Neural cell (in vitro differentiated cells): Measurements from ENCODE around the gene GRIA3. TPM values are rescaled to one million over a fixed set of nuclear protein-coding genes. Genes with fewer than 3 reads are reported as not detected.

Source experiments
- H2AFZ ChIP-seq: fragments of 200-600, 300-800 bp; sonication (generic), shearing (Covaris generic); 2 replicates; pipeline ENCODE4 v1.6.0; 2014; ENCODE audit warnings: low read depth, mild to moderate bottlenecking, antibody characterized with exemption, low read length, moderate library complexity
- H3F3A ChIP-seq: fragments of 200-600 bp; shearing (Covaris generic); 2 replicates; pipeline ENCODE4 v1.6.1; 2016; ENCODE audit warnings: mild to moderate bottlenecking, moderate library complexity, mixed read lengths, antibody characterized with exemption, low read length; ENCODE audit not compliant: insufficient read depth, poor library complexity, severe bottlenecking
- H3K27ac ChIP-seq: fragments of 200-600, 300-800 bp; sonication (generic), shearing (Covaris generic); 2 replicates; pipeline ENCODE4 v1.5.1; 2014; ENCODE audit warnings: mild to moderate bottlenecking, low read length, moderate library complexity
- H3K27me3 ChIP-seq: fragments of 300-800, 200-600 bp; sonication (generic), shearing (Covaris generic); 2 replicates; pipeline ENCODE4 v1.6.0; 2014; ENCODE audit warnings: mild to moderate bottlenecking, low read depth, low read length, moderate library complexity; ENCODE audit not compliant: insufficient read depth
- H3K36me3 ChIP-seq: fragments of 300-800, 200-600 bp; sonication (generic), shearing (Covaris generic); 2 replicates; pipeline ENCODE4 v1.5.1; 2014; ENCODE audit warnings: mild to moderate bottlenecking, antibody characterized with exemption, low read length, moderate library complexity; ENCODE audit not compliant: insufficient read depth
- H3K4me2 ChIP-seq: fragments of 300-800, 200-600 bp; sonication (generic), shearing (Covaris generic); 2 replicates; pipeline ENCODE4 v1.6.0; 2014; ENCODE audit warnings: mild to moderate bottlenecking, low read length
- H3K4me3 ChIP-seq: fragments of 300-800, 200-600 bp; sonication (generic), shearing (Covaris generic); 2 replicates; pipeline ENCODE4 v1.5.1; 2014; ENCODE audit warnings: mild to moderate bottlenecking, low read length, moderate library complexity
- H3K79me2 ChIP-seq: fragments of 200-600 bp; shearing (Covaris generic); replicated peaks from 2 replicates; pipeline ENCODE4 v1.6.0; 2014; ENCODE audit warnings: mild to moderate bottlenecking, low read length, moderate library complexity; ENCODE audit not compliant: insufficient read depth
- H3K9ac ChIP-seq: fragments of 300-800, 200-600 bp; sonication (generic), shearing (Covaris generic); 2 replicates; pipeline ENCODE4 v1.6.1; 2016; ENCODE audit warnings: mild to moderate bottlenecking, low read length, mixed read lengths
- H3K9me2 ChIP-seq: fragments of 200-600 bp; shearing (Covaris generic); 2 replicates; pipeline ENCODE4 v1.6.1; 2016; ENCODE audit warnings: mild to moderate bottlenecking, low read length, mixed read lengths; ENCODE audit not compliant: insufficient read depth
- H3K9me3 ChIP-seq: fragments of 200-600, 300-800 bp; sonication (generic), shearing (Covaris generic); 2 replicates; pipeline ENCODE4 v1.6.1; 2016; ENCODE audit warnings: mild to moderate bottlenecking, mixed run types, low read length, moderate library complexity, mixed read lengths
- H4K20me1 ChIP-seq: fragments of 200-600 bp; shearing (Covaris generic); 2 replicates; pipeline ENCODE4 v1.6.1; 2016; ENCODE audit warnings: mild to moderate bottlenecking, mixed run types; ENCODE audit not compliant: insufficient read depth
- EP300 ChIP-seq: fragments of 450-650 bp; conservative IDR thresholded peaks from 2 replicates; pipeline ENCODE4 v1.6.1; 2014; ENCODE audit warnings: antibody characterized with exemption, mild to moderate bottlenecking, moderate library complexity; ENCODE audit not compliant: poor library complexity, severe bottlenecking
- EZH2 ChIP-seq: fragments of 200-600, 300-800 bp; shearing (Covaris generic), sonication (generic); IDR thresholded peaks from 2 replicates; pipeline ENCODE4 v1.6.1; 2014; ENCODE audit warnings: antibody characterized with exemption, low read length, borderline replicate concordance, mild to moderate bottlenecking; ENCODE audit not compliant: insufficient read depth, poor library complexity, severe bottlenecking
- MXI1 ChIP-seq: fragments of 450-650 bp; conservative IDR thresholded peaks from 2 replicates; pipeline ENCODE4 v1.6.1; 2014; ENCODE audit warnings: antibody characterized with exemption, mild to moderate bottlenecking; ENCODE audit not compliant: poor library complexity, severe bottlenecking
- POLR2AphosphoS5 ChIP-seq: IDR thresholded peaks from 2 replicates; pipeline ENCODE4 v1.6.1; 2012
- RAD21 ChIP-seq: fragments of 450-650 bp; conservative IDR thresholded peaks from 2 replicates; pipeline ENCODE4 v1.6.1; 2014; ENCODE audit warnings: antibody characterized with exemption, mild to moderate bottlenecking, moderate library complexity
- SMC3 ChIP-seq: fragments of 450-650 bp; conservative IDR thresholded peaks from 2 replicates; pipeline ENCODE4 v1.6.1; 2014; ENCODE audit warnings: antibody characterized with exemption, mild to moderate bottlenecking, moderate library complexity; ENCODE audit not compliant: poor library complexity
- TAF1 ChIP-seq: IDR thresholded peaks from 2 replicates; pipeline ENCODE4 v1.6.1; 2012; ENCODE audit warnings: low read depth
- polyA plus RNA-seq: library from polyadenylated mRNA; depleted of rRNA; stranded (reverse); fragments of >200 nt; gene quantifications from 2 replicates; pipeline ENCODE4 v1.2.3, GENCODE V29; 2014
- TF ChIP-seq, protein P1 (sequence below): fragments of 450-650 bp; IDR thresholded peaks from 2 replicates; pipeline ENCODE4 v1.5.1; 2014; ENCODE audit warnings: antibody characterized with exemption, mild to moderate bottlenecking, moderate library complexity; ENCODE audit not compliant: poor library complexity, severe bottlenecking
- TF ChIP-seq, protein P2 (sequence below): IDR thresholded peaks from 2 replicates; pipeline ENCODE4 v1.6.1; 2012; ENCODE audit warnings: borderline replicate concordance

Gene GRIA3
- polyA plus RNA-seq, 1 donor from 2014 or later, result 7.8 TPM

DNA sequence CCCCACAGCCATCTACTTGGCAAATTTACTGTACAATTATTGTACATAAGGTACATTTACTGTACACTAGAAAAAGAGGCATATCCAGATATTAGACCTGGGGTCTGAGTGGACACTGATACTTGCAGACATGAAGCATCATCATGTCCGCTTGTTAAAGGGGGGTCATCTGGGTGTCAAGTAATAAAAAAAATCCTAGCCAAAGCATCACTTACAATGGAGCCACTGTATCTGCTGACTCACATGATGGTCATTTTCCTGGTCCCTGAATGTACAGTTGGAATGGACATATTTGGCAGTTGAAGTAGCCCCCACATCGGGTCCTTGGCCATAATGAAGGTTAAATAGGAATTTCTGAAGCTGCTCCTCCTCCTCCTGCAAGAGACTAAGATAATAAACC, 320.0 kb downstream of the GRIA3 start:
- Histone ChIP-seq H3K9me3 (no peaks in the 10 kb centered on the region), H3K9me2 (no peaks in the 10 kb centered on the region), H3K36me3 (no peaks in the 10 kb centered on the region), H3K4me2 (no peak overlapping the region), H3K27ac (no peak overlapping the region), H2AFZ (no peak overlapping the region), H3K27me3 (no peaks in the 10 kb centered on the region), H4K20me1 (no peaks in the 10 kb centered on the region), H3K4me3 (no peak overlapping the region), H3F3A (no peaks in the 10 kb centered on the region), H3K79me2 (no peaks in the 10 kb centered on the region), H3K9ac (no peak overlapping the region)
- no peak for TF ChIP-seq TAF1
- TF ChIP-seq, protein P1, sequence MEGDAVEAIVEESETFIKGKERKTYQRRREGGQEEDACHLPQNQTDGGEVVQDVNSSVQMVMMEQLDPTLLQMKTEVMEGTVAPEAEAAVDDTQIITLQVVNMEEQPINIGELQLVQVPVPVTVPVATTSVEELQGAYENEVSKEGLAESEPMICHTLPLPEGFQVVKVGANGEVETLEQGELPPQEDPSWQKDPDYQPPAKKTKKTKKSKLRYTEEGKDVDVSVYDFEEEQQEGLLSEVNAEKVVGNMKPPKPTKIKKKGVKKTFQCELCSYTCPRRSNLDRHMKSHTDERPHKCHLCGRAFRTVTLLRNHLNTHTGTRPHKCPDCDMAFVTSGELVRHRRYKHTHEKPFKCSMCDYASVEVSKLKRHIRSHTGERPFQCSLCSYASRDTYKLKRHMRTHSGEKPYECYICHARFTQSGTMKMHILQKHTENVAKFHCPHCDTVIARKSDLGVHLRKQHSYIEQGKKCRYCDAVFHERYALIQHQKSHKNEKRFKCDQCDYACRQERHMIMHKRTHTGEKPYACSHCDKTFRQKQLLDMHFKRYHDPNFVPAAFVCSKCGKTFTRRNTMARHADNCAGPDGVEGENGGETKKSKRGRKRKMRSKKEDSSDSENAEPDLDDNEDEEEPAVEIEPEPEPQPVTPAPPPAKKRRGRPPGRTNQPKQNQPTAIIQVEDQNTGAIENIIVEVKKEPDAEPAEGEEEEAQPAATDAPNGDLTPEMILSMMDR, result no peak
- TF ChIP-seq, protein P2, sequence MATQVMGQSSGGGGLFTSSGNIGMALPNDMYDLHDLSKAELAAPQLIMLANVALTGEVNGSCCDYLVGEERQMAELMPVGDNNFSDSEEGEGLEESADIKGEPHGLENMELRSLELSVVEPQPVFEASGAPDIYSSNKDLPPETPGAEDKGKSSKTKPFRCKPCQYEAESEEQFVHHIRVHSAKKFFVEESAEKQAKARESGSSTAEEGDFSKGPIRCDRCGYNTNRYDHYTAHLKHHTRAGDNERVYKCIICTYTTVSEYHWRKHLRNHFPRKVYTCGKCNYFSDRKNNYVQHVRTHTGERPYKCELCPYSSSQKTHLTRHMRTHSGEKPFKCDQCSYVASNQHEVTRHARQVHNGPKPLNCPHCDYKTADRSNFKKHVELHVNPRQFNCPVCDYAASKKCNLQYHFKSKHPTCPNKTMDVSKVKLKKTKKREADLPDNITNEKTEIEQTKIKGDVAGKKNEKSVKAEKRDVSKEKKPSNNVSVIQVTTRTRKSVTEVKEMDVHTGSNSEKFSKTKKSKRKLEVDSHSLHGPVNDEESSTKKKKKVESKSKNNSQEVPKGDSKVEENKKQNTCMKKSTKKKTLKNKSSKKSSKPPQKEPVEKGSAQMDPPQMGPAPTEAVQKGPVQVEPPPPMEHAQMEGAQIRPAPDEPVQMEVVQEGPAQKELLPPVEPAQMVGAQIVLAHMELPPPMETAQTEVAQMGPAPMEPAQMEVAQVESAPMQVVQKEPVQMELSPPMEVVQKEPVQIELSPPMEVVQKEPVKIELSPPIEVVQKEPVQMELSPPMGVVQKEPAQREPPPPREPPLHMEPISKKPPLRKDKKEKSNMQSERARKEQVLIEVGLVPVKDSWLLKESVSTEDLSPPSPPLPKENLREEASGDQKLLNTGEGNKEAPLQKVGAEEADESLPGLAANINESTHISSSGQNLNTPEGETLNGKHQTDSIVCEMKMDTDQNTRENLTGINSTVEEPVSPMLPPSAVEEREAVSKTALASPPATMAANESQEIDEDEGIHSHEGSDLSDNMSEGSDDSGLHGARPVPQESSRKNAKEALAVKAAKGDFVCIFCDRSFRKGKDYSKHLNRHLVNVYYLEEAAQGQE, result no peak
- TF ChIP-seq MXI1, result no peak
- TF ChIP-seq SMC3, result no peak
- TF ChIP-seq RAD21, result no peak
- TF ChIP-seq POLR2AphosphoS5, result no peak
- no peak for TF ChIP-seq EP300
- no peak for TF ChIP-seq EZH2

GRCh38 chrX:123504630-123505270, 320.7 kb downstream of the GRIA3 start:
- TF ChIP-seq, protein P2, result no peak
- no peak for TF ChIP-seq SMC3
- Histone ChIP-seq H3K4me2 (no peak overlapping the region), H2AFZ (no peak overlapping the region), H3K9me3 (no peaks in the 10 kb centered on the region), H3K27ac (no peak overlapping the region), H3K9ac (no peak overlapping the region), H4K20me1 (no peaks in the 10 kb centered on the region), H3K36me3 (no peaks in the 10 kb centered on the region), H3K79me2 (no peaks in the 10 kb centered on the region), H3K27me3 (no peaks in the 10 kb centered on the region), H3F3A (no peaks in the 10 kb centered on the region), H3K9me2 (no peaks in the 10 kb centered on the region), H3K4me3 (no peak overlapping the region)
